GM23248 (cell line): ENCODE data around the gene PDZD11.

ENCODE experiments used
- EZH2 ChIP-seq: fragments of 200-600 bp; sonication (generic); IDR thresholded peaks from 2 replicates; pipeline ENCODE4 v1.6.1; 2018; ENCODE audit warnings: antibody characterized with exemption, mild to moderate bottlenecking; ENCODE audit not compliant: insufficient read depth, poor library complexity, severe bottlenecking
- EZH2phosphoT487 ChIP-seq: fragments of 200-600 bp; sonication (generic); IDR thresholded peaks from 2 replicates; pipeline ENCODE4 v1.6.1; 2018; ENCODE audit warnings: antibody characterized with exemption, moderate library complexity, mild to moderate bottlenecking, low read depth; ENCODE audit not compliant: insufficient read depth

DNA sequence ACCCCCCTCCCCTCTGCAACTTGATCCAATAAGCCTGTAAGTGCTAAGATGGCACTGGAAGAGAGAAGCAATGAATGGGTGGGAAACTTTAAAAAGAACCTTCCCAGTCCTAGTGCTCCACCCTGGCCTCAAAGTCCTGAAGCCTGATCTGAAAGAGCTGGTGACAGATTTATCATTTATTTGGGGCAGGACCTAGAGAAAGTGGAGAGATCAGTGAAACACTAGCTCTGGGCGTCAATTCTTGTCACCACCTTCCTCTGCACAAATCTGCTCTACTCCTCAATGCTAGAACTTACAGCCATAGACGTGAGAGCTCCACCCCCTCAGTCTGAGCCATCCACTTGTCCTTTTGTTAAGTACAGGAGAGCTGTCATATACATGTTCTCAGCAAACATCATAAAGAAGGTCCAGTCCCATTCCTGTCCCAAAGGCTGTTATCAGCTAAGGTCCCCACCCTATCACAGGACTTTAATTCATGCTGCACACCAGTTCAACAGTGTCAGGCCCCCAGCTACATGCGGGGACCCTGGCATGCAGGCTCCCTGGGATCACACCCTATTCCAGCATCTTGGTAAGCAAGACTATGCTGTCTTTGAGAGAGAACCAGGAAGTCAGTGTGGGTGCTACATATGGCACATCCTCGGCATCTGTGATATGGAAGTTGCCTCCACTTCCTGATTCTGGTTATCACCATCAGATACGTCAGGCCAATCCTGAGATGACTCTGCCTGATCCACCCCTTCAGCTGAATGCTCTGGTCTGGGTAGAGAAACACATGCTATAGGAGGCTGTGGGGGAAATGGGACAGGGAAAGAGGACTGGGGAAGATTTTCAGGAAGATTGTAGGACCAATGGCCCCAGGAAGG, 32.1 kb downstream of the PDZD11 start:
- TF ChIP-seq EZH2phosphoT487, result no peak
- TF ChIP-seq EZH2, result no peak
